Measurements from ENCODE around the gene VARS1. TPM values are rescaled to one million over a fixed set of nuclear protein-coding genes. Genes with fewer than 3 reads are reported as not detected.

VARS1 gene
- total RNA-seq, 2 experiments from 2014 or later: 51.2 to 137 TPM

DNA sequence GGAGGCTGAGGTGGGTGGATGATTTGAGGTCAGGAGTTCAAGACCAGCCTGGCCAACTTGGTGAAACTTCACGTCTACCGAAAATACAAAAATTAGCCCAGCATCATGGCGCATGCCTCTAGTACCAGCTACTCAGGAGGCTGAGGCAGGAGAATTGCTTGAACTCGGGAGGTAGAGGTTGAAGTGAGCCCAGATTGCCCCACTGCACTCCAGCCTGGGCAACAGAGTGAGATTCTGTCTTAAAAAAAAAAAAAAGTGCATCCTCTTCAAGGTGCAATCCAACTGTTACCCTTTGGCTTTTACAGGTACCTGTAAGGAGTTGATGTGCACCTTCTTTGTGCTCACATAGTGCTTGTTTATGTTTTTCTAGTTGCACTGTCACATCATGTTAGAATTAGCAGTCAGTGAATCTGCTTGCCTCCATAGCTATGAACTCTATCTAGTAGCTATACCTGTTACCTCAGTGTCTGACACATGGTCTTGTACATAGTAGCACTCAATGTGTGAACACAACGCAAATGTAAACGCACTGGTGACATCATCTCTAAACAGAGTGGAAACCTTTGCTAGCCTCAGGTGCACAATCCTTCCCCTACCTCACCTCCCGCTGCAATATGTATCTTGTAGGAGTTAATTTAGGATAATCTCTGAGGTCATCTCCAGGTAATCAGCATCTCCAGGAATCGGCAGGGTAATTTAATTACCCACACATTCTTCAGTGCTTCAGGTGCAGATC lies 46.1 kb downstream of the VARS1 start:
- DNase-seq (ENCODE audit: low spot score): no peak
- ChIA-PET CTCF (ENCODE audit: unreplicated experiment) (no interaction called here), POLR2A (interaction anchor here (0.7 to 1.3 kb wide), 3 partner anchors 8 to 11 kb away, joined by 3 to 4 read pairs (median 4); partner anchors contain the start of gene MSH5)
- H2AFZ ChIP-seq (ENCODE audit: low read length): no peak overlapping the region
- H3K9me3 ChIP-seq (ENCODE audit: low read length): no peaks in the 10 kb centered on the region
- H4K20me1 ChIP-seq (ENCODE audit: insufficient read depth, low read length): no peaks in the 10 kb centered on the region
- intact Hi-C loops (cut with micrococcal nuclease; ENCODE audit: unreplicated experiment): no loop called here
- H3K4me3 ChIP-seq (ENCODE audit: low read depth, low read length, poor library complexity, severe bottlenecking): no peak overlapping the region
- TF ChIP-seq EZH2phosphoT487 (IDR thresholded peaks at IDR 0.05; ENCODE audit: borderline replicate concordance, low read depth, low read length): no peak
- TF ChIP-seq CTCF (conservative IDR thresholded peaks at IDR 0.05; ENCODE audit: low read length): no peak
- no peaks in the 10 kb centered on the region for H3K9me2 ChIP-seq (ENCODE audit: insufficient read depth, low read length)
- no peaks in the 10 kb centered on the region for H3K79me2 ChIP-seq (ENCODE audit: insufficient read depth, low read depth, low read length)
- BruUV-seq (replicated peaks): TSS peak; percentile 34
- H3K4me2 ChIP-seq (ENCODE audit: low read length): no peak overlapping the region
- no peaks in the 10 kb centered on the region for H3K4me1 ChIP-seq (ENCODE audit: insufficient read depth, low read length, poor library complexity, severe bottlenecking)
- H3K27ac ChIP-seq (ENCODE audit: low read depth, low read length, poor library complexity, severe bottlenecking): no peak overlapping the region
- H3K36me3 ChIP-seq (ENCODE audit: insufficient read depth, low read length): peaks cover 40% of the 10 kb centered on the region

Small RNA genes within 50 kb of the gene (small RNA-seq; reads per million reads assigned to genes)
- gene MSH5-SAPCD1: not detected
- not detected for gene RF00019
- gene RNU6-850P: not detected
- gene SAPCD1: not detected
- 116 reads per million, percentile 99 among the genes with 10 or more reads in this experiment for gene SNORD48
- not detected for gene SNORD52

Other genes with a start within 250 kb of the VARS1 start
Only the 30 nearest of the 42 such genes appear.
- 113 and 156 TPM in 2 replicates for gene PRRC2A, start 175.0 kb downstream of the VARS1 start, total RNA-seq (2014; rRNA removed; shearing (Covaris generic))
- 355 and 379 TPM in 2 replicates for gene PRRC2A, start 175.0 kb downstream of the VARS1 start, total RNA-seq (2022)
- gene BAG6, start 143.1 kb downstream of the VARS1 start, total RNA-seq (2014; rRNA removed; shearing (Covaris generic)): 191 and 233 TPM in 2 replicates
- 320 and 323 TPM in 2 replicates for gene BAG6, start 143.1 kb downstream of the VARS1 start, total RNA-seq (2022)
- gene APOM, start 139.9 kb downstream of the VARS1 start, total RNA-seq (2014; rRNA removed; shearing (Covaris generic)): 0.13 and 1.5 TPM in 2 replicates
- 2.1 and 3.6 TPM in 2 replicates for gene APOM, start 139.9 kb downstream of the VARS1 start, total RNA-seq (2022)
- gene C6orf47, start 135.0 kb downstream of the VARS1 start, total RNA-seq (2014; rRNA removed; shearing (Covaris generic)): 17.5 and 18.5 TPM in 2 replicates
- 16.7 and 17.4 TPM in 2 replicates for gene C6orf47, start 135.0 kb downstream of the VARS1 start, total RNA-seq (2022)
- gene GPANK1, start 130.8 kb downstream of the VARS1 start, total RNA-seq (2014; rRNA removed; shearing (Covaris generic)): 34.3 and 50.9 TPM in 2 replicates
- 38.8 and 40.7 TPM in 2 replicates for gene GPANK1, start 130.8 kb downstream of the VARS1 start, total RNA-seq (2022)
- 207 and 230 TPM in 2 replicates for gene CSNK2B, start 129.7 kb downstream of the VARS1 start, total RNA-seq (2014; rRNA removed; shearing (Covaris generic))
- gene CSNK2B, start 129.7 kb downstream of the VARS1 start, total RNA-seq (2022): 245 and 254 TPM in 2 replicates
- 12.3 and 15.9 TPM in 2 replicates for gene LY6G5B, start 125.8 kb downstream of the VARS1 start, total RNA-seq (2014; rRNA removed; shearing (Covaris generic))
- 28.7 and 32.0 TPM in 2 replicates for gene LY6G5B, start 125.8 kb downstream of the VARS1 start, total RNA-seq (2022)
- gene LY6G5C, start 114.7 kb downstream of the VARS1 start, total RNA-seq (2014; rRNA removed; shearing (Covaris generic)): 1.6 and 1.8 TPM in 2 replicates
- 2.5 and 3.5 TPM in 2 replicates for gene LY6G5C, start 114.7 kb downstream of the VARS1 start, total RNA-seq (2022)
- 28.6 and 34.8 TPM in 2 replicates for gene ABHD16A, start 92.4 kb downstream of the VARS1 start, total RNA-seq (2014; rRNA removed; shearing (Covaris generic))
- gene ABHD16A, start 92.4 kb downstream of the VARS1 start, total RNA-seq (2022): 32.7 and 35.2 TPM in 2 replicates
- gene LY6G6F, start 88.9 kb downstream of the VARS1 start, total RNA-seq (2014; rRNA removed; shearing (Covaris generic)): not detected in 2 replicates
- not detected in 2 replicates for gene LY6G6F, start 88.9 kb downstream of the VARS1 start, total RNA-seq (2022)
- gene LY6G6D, start 80.4 kb downstream of the VARS1 start, total RNA-seq (2014; rRNA removed; shearing (Covaris generic)): not detected in 2 replicates
- not detected in 2 replicates for gene LY6G6D, start 80.4 kb downstream of the VARS1 start, total RNA-seq (2022)
- gene LY6G6C, start 74.0 kb downstream of the VARS1 start, total RNA-seq (2014; rRNA removed; shearing (Covaris generic)): not detected in 2 replicates
- gene LY6G6C, start 74.0 kb downstream of the VARS1 start, total RNA-seq (2022): not detected in 2 replicates
- not detected in 2 replicates for gene MPIG6B, start 72.4 kb downstream of the VARS1 start, total RNA-seq (2014; rRNA removed; shearing (Covaris generic))
- gene MPIG6B, start 72.4 kb downstream of the VARS1 start, total RNA-seq (2022): not detected in 2 replicates
- 14.0 and 20.6 TPM in 2 replicates for gene DDAH2, start 66.5 kb downstream of the VARS1 start, total RNA-seq (2014; rRNA removed; shearing (Covaris generic))
- gene DDAH2, start 66.5 kb downstream of the VARS1 start, total RNA-seq (2022): 20.4 and 26.4 TPM in 2 replicates
- 376 and 413 TPM in 2 replicates for gene CLIC1, start 59.2 kb downstream of the VARS1 start, total RNA-seq (2014; rRNA removed; shearing (Covaris generic))
- gene CLIC1, start 59.2 kb downstream of the VARS1 start, total RNA-seq (2022): 314 and 318 TPM in 2 replicates
- 104 and 108 TPM in 2 replicates for gene MSH5, start 55.7 kb downstream of the VARS1 start, total RNA-seq (2014; rRNA removed; shearing (Covaris generic))
- 218 and 258 TPM in 2 replicates for gene MSH5, start 55.7 kb downstream of the VARS1 start, total RNA-seq (2022)
- gene SAPCD1, start 33.1 kb downstream of the VARS1 start, total RNA-seq (2014; rRNA removed; shearing (Covaris generic)): 31.3 and 47.1 TPM in 2 replicates
- gene SAPCD1, start 33.1 kb downstream of the VARS1 start, total RNA-seq (2022): 53.5 and 66.8 TPM in 2 replicates
- 2.1 and 2.2 TPM in 2 replicates for gene VWA7, start 18.4 kb downstream of the VARS1 start, total RNA-seq (2014; rRNA removed; shearing (Covaris generic))
- 3.7 and 6.5 TPM in 2 replicates for gene VWA7, start 18.4 kb downstream of the VARS1 start, total RNA-seq (2022)
- 65.2 and 78.4 TPM in 2 replicates for gene LSM2, start 11.2 kb upstream of the VARS1 start, total RNA-seq (2014; rRNA removed; shearing (Covaris generic))
- gene LSM2, start 11.2 kb upstream of the VARS1 start, total RNA-seq (2022): 78.0 and 82.6 TPM in 2 replicates
- 0.19 TPM in 1 of 2 replicates, not detected in the other for gene HSPA1L, start 19.5 kb upstream of the VARS1 start, total RNA-seq (2014; rRNA removed; shearing (Covaris generic))
- 0.15 and 0.49 TPM in 2 replicates for gene HSPA1L, start 19.5 kb upstream of the VARS1 start, total RNA-seq (2022)
- gene HSPA1A, start 19.8 kb upstream of the VARS1 start, total RNA-seq (2014; rRNA removed; shearing (Covaris generic)): 0.22 and 0.41 TPM in 2 replicates
- gene HSPA1A, start 19.8 kb upstream of the VARS1 start, total RNA-seq (2022): 0.81 and 2.2 TPM in 2 replicates
- gene HSPA1B, start 32.0 kb upstream of the VARS1 start, total RNA-seq (2014; rRNA removed; shearing (Covaris generic)): 160 and 177 TPM in 2 replicates
- 40.1 and 60.9 TPM in 2 replicates for gene HSPA1B, start 32.0 kb upstream of the VARS1 start, total RNA-seq (2022)
- 5.5 and 7.0 TPM in 2 replicates for gene NEU1, start 67.1 kb upstream of the VARS1 start, total RNA-seq (2014; rRNA removed; shearing (Covaris generic))
- gene NEU1, start 67.1 kb upstream of the VARS1 start, total RNA-seq (2022): 10.6 and 13.4 TPM in 2 replicates
- not detected in 2 replicates for gene SLC44A4, start 83.2 kb upstream of the VARS1 start, total RNA-seq (2014; rRNA removed; shearing (Covaris generic))
- not detected in 2 replicates for gene SLC44A4, start 83.2 kb upstream of the VARS1 start, total RNA-seq (2022)
- gene EHMT2, start 101.9 kb upstream of the VARS1 start, total RNA-seq (2014; rRNA removed; shearing (Covaris generic)): 49.5 and 55.1 TPM in 2 replicates
- 70.4 and 76.8 TPM in 2 replicates for gene EHMT2, start 101.9 kb upstream of the VARS1 start, total RNA-seq (2022)
- 12.8 and 17.6 TPM in 2 replicates for gene ZBTB12, start 106.3 kb upstream of the VARS1 start, total RNA-seq (2014; rRNA removed; shearing (Covaris generic))
- 20.2 and 21.0 TPM in 2 replicates for gene ZBTB12, start 106.3 kb upstream of the VARS1 start, total RNA-seq (2022)
- 3.1 and 3.4 TPM in 2 replicates for gene C2, start 132.0 kb upstream of the VARS1 start, total RNA-seq (2014; rRNA removed; shearing (Covaris generic))
- gene C2, start 132.0 kb upstream of the VARS1 start, total RNA-seq (2022): 4.4 and 8.7 TPM in 2 replicates
- 1.1 TPM in 1 of 2 replicates, not detected in the other for gene CFB, start 150.3 kb upstream of the VARS1 start, total RNA-seq (2014; rRNA removed; shearing (Covaris generic))
- gene CFB, start 150.3 kb upstream of the VARS1 start, total RNA-seq (2022): 1.2 and 2.4 TPM in 2 replicates
- gene NELFE, start 163.2 kb upstream of the VARS1 start, total RNA-seq (2014; rRNA removed; shearing (Covaris generic)): 94.8 and 134 TPM in 2 replicates
- gene NELFE, start 163.2 kb upstream of the VARS1 start, total RNA-seq (2022): 76.1 and 77.8 TPM in 2 replicates
- gene SKIC2, start 163.4 kb upstream of the VARS1 start, total RNA-seq (2014; rRNA removed; shearing (Covaris generic)): 45.8 and 62.2 TPM in 2 replicates
- 69.8 and 77.5 TPM in 2 replicates for gene SKIC2, start 163.4 kb upstream of the VARS1 start, total RNA-seq (2022)

Measured in OCI-LY7 (cell line).